Panc1 (cell line): ENCODE measurements around the gene TIAM2. TPM values are rescaled to one million over a fixed set of nuclear protein-coding genes. Genes with fewer than 3 reads are reported as not detected.
"Not testable (repeated sequence)": the region's sequence is repeated elsewhere in the genome, so short reads cannot be mapped to it uniquely, and the experiment has no call there.

Experiments
- ATAC-seq: fragments of 200-7000 bp; cut with Tn5 transposase; 2 replicates; pipeline ENCODE4 v1.9.1; 2020; ENCODE audit warnings: mild to moderate bottlenecking, moderate library complexity
- BruUV-seq: library from RNA; stranded (reverse); fragments of 400-500 nt; replicated peaks from 2 replicates; lab custom pipeline; 2021; lab: Mats Ljungman, UMichigan
- CTCF ChIA-PET: fragments of 300-600 bp; sonication (Branson Sonifier 250); formaldehyde crosslinking; loops from one replicate; lab custom pipeline; 2022; ENCODE audit warnings: antibody characterized with exemption; lab: Charles Lee
- POLR2A ChIA-PET: fragments of 300-600 bp; sonication (Branson Sonifier 250); formaldehyde crosslinking; loops from one replicate; lab custom pipeline; 2022; ENCODE audit warnings: antibody characterized with exemption; lab: Charles Lee
- DNase-seq: peaks from one replicate; pipeline ENCODE4 v3.0.0-alpha.2; 2010; ENCODE audit warnings: low read depth, low spot score
- H3K27ac ChIP-seq: 2 replicates; pipeline ENCODE4 v1.5.1; 2011; ENCODE audit warnings: mild to moderate bottlenecking, low read length, inconsistent platforms
- H3K27me3 ChIP-seq: fragments of 200-500 bp; sonication (Bioruptor generic); 2 replicates; pipeline ENCODE4 v1.6.0; 2014; ENCODE audit warnings: low read length, inconsistent platforms; ENCODE audit not compliant: control insufficient read depth, insufficient read depth
- H3K36me3 ChIP-seq: fragments of 200-500 bp; sonication (Bioruptor generic); 2 replicates; pipeline ENCODE4 v1.5.1; 2014; ENCODE audit warnings: inconsistent platforms, mild to moderate bottlenecking, low read length, moderate library complexity; ENCODE audit not compliant: control insufficient read depth, insufficient read depth
- H3K4me1 ChIP-seq: 2 replicates; pipeline ENCODE4 v1.5.1; 2011; ENCODE audit warnings: inconsistent platforms, mild to moderate bottlenecking, low read length, moderate library complexity; ENCODE audit not compliant: control insufficient read depth, insufficient read depth
- H3K4me3 ChIP-seq, 2 experiments: 2 replicates each; pipeline ENCODE4 v1.5.1; 2011 to 2012; ENCODE audit warnings: low read depth in 2 of 2, low read length in 2 of 2, mild to moderate bottlenecking in 2 of 2, inconsistent platforms in 1 of 2, moderate library complexity in 1 of 2
- H3K9me3 ChIP-seq: fragments of 200-500 bp; sonication (Bioruptor generic); 2 replicates; pipeline ENCODE4 v1.5.1; 2014; ENCODE audit warnings: low read depth, mild to moderate bottlenecking, inconsistent platforms, low read length, moderate library complexity; ENCODE audit not compliant: control insufficient read depth, insufficient read depth
- POLR2AphosphoS5 ChIP-seq: IDR thresholded peaks from 2 replicates; pipeline ENCODE4 v1.6.1; 2012; ENCODE audit warnings: mild to moderate bottlenecking, low read depth, low read length, moderate library complexity
- REST ChIP-seq, 2 experiments: IDR thresholded peaks; 2 replicates each; pipeline ENCODE4 v1.6.1; 2011 to 2012; ENCODE audit warnings: low read depth in 2 of 2, control low read depth in 1 of 2, low read length in 1 of 2, mild to moderate bottlenecking in 1 of 2, moderate library complexity in 1 of 2; ENCODE audit not compliant: insufficient read depth in 1 of 2
- SIN3A ChIP-seq: IDR thresholded peaks from 2 replicates; pipeline ENCODE4 v1.6.1; 2012; ENCODE audit warnings: low read depth, mild to moderate bottlenecking, low read length, moderate library complexity, borderline replicate concordance; ENCODE audit not compliant: insufficient read depth
- TCF7L2 ChIP-seq: IDR thresholded peaks from 2 replicates; pipeline ENCODE4 v1.6.1; 2011; ENCODE audit warnings: mild to moderate bottlenecking, low read depth, low read length, inconsistent platforms
- in situ Hi-C: cut with HindIII; loops from 2 replicates; pipeline ENCODE4 v1.10.0; 2016; ENCODE audit warnings: low sequenced_read_pairs, low pct_unique_long_range_greater_than_20kb
- intact Hi-C: fragments of 100-400 bp; cut with micrococcal nuclease; formaldehyde crosslinking; loops from one replicate; pipeline ENCODE4 v1.10.0; 2022; ENCODE audit not compliant: unreplicated experiment
- total RNA-seq: library from RNA; stranded (reverse); gene quantifications from one replicate; pipeline ENCODE4 v1.2.1, GENCODE V29; 2021; ENCODE audit not compliant: unreplicated experiment
- TF ChIP-seq, protein P1 (sequence below): fragments of 450-650 bp; IDR thresholded peaks from 2 replicates; pipeline ENCODE4 v1.5.1; 2017; ENCODE audit warnings: mild to moderate bottlenecking

TIAM2 gene
- total RNA-seq, 1 experiment from 2014 or later: 14.9 TPM

DNA sequence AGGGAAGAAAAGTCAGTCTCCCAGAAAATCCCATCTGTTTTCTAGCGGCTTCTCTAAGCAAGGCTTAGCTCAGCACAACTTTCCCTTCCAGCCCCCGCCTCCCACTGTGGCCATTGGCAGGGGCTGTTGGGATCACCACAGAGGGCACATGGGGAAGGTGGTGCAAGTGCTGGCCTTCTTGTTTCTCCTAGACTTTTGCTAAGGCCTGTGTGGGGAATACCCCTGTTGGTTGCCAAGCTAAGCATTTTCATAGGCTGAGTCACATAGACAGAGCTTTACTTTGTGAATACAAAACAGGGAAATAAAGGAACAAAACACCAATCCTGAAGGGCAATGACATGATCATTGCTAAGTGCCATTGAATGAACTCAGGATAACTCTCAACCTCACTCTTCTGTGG, 32.4 kb upstream of the TIAM2 start:
- peaks cover 3% of the 10 kb centered on the region; the same call in 1 of the 2 replicates for H3K4me1 ChIP-seq
- ChIA-PET POLR2A (no interaction called here), CTCF (no interaction called here)
- no peak overlapping the region for H3K4me3 ChIP-seq
- no peak for TF ChIP-seq REST (IDR thresholded peaks at IDR 0.05; ENCODE audit: insufficient read depth in 1 of 2, low read depth in 2 of 2, low read length in 1 of 2)
- TF ChIP-seq TCF7L2: no peak
- no peak for TF ChIP-seq POLR2AphosphoS5
- TF ChIP-seq SIN3A: no peak
- TF ChIP-seq, protein P1, sequence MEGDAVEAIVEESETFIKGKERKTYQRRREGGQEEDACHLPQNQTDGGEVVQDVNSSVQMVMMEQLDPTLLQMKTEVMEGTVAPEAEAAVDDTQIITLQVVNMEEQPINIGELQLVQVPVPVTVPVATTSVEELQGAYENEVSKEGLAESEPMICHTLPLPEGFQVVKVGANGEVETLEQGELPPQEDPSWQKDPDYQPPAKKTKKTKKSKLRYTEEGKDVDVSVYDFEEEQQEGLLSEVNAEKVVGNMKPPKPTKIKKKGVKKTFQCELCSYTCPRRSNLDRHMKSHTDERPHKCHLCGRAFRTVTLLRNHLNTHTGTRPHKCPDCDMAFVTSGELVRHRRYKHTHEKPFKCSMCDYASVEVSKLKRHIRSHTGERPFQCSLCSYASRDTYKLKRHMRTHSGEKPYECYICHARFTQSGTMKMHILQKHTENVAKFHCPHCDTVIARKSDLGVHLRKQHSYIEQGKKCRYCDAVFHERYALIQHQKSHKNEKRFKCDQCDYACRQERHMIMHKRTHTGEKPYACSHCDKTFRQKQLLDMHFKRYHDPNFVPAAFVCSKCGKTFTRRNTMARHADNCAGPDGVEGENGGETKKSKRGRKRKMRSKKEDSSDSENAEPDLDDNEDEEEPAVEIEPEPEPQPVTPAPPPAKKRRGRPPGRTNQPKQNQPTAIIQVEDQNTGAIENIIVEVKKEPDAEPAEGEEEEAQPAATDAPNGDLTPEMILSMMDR: no peak
- peak; percentile 93 for ATAC-seq
- DNase-seq: peak; percentile 25
- BruUV-seq: TSS peak; percentile 68
- no peak overlapping the region for H3K27ac ChIP-seq
- intact Hi-C loops (no loop called here), in situ Hi-C loops (no loop called here)
- H3K9me3 ChIP-seq: no peaks in the 10 kb centered on the region
- no peaks in the 10 kb centered on the region for H3K27me3 ChIP-seq
- H3K36me3 ChIP-seq: no peaks in the 10 kb centered on the region

DNA sequence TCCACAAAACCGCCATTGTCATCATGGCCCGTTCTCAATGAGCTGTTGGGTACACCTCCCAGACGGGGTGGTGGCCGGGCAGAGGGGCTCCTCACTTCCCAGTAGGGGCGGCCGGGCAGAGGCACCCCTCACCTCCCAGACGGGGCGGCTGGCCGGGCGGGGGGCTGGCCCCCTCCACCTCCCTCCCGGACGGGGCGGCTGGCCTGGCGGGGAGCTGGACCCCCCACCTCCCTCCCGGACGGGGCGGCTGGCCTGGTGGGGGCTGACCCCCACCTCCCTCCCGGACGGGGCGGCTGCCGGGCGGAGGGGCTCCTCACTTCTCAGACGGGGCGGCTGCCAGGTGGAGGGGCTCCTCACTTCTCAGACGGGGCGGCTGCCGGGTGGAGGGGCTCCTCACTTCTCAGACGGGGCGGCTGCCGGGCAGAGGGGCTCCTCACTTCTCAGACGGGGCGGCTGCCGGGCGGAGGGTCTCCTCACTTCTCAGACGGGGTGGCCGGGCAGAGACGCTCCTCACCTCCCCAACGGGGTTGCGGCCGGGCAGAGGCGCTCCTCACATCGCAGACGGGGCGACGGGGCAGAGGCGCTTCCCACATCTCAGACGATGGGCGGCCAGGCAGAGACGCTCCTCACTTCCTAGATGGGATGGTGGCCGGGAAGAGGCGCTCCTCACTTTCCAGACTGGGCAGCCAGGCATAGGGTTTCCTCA, 28.9 kb upstream of the TIAM2 start:
- in situ Hi-C loops, H3K27me3 ChIP-seq, H3K4me1 ChIP-seq, H3K9me3 ChIP-seq, CTCF ChIA-PET, DNase-seq, H3K36me3 ChIP-seq, ATAC-seq, intact Hi-C loops, BruUV-seq, H3K4me3 ChIP-seq, POLR2A ChIA-PET, H3K27ac ChIP-seq: not testable (repeated sequence)

DNA sequence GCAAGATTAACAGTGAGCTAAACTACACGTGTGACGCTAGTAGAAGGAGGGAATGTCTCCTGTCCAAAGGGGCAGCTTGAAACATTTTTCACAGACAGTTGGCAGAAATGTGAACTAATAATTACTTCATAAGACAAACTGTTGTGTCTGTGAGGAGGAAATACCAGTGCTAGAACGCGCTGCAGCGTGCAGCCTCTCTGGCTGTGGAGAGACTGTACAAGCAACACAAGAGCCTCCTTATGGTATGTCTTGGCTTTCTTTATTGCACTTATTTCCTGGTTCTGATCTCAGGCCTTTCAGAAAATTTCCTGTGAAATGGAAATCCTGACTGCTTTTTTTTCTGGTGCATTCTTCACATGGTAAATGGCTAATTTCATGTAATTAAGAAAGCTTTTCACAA, 25.3 kb upstream of the TIAM2 start:
- no peak overlapping the region for H3K4me3 ChIP-seq
- no TSS peak for BruUV-seq
- in situ Hi-C loops (no loop called here), intact Hi-C loops (no loop called here)
- no peak overlapping the region for H3K27ac ChIP-seq
- no peaks in the 10 kb centered on the region for H3K27me3 ChIP-seq
- ATAC-seq (no peak), DNase-seq (no peak)
- POLR2A ChIA-PET: no interaction called here
- TF ChIP-seq, protein P1: no peak
- no peak for TF ChIP-seq TCF7L2
- TF ChIP-seq REST (IDR thresholded peaks at IDR 0.05; ENCODE audit: insufficient read depth in 1 of 2, low read depth in 2 of 2, low read length in 1 of 2): no peak
- no peak for TF ChIP-seq SIN3A
- TF ChIP-seq POLR2AphosphoS5: no peak
- no peaks in the 10 kb centered on the region for H3K9me3 ChIP-seq
- CTCF ChIA-PET: no interaction called here
- no peaks in the 10 kb centered on the region for H3K36me3 ChIP-seq
- no peaks in the 10 kb centered on the region for H3K4me1 ChIP-seq
